Measurements from ENCODE around the gene PPP4R3A.

Gene PPP4R3A

DNA sequence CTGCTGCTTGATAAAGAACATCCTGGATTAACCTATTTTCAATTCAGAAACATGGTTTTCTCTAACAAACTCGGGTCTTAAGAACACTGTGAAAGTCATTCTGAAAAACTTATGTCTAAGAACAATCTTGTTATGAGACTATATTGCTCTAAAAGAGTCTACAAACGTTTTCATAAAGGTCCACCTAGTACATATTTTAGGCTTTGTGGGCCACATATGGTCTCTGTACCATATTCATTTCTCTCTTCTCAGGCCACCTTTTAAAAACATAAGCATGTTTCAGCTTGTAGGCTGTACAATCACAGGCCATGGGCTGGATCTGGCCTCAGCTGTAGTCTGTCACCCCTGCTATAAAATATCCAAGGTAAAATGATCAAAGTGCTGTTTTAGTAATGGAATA, 39.9 kb downstream of the PPP4R3A start (continued):
- TF ChIP-seq EGR2 (tag by site-specific recombination; IDR thresholded peaks at IDR 0.05; ENCODE audit: low read depth) = no peak
- TF ChIP-seq ZNF138 (tag by site-specific recombination; IDR thresholded peaks at IDR 0.05; ENCODE audit: borderline replicate concordance) = no peak
- TF ChIP-seq FEZF1 (tag by site-specific recombination; IDR thresholded peaks at IDR 0.05) = no peak
- TF ChIP-seq TCF7L2 (IDR thresholded peaks at IDR 0.05; ENCODE audit: borderline replicate concordance, low read depth, low read length) = no peak
- TF ChIP-seq, protein P1, sequence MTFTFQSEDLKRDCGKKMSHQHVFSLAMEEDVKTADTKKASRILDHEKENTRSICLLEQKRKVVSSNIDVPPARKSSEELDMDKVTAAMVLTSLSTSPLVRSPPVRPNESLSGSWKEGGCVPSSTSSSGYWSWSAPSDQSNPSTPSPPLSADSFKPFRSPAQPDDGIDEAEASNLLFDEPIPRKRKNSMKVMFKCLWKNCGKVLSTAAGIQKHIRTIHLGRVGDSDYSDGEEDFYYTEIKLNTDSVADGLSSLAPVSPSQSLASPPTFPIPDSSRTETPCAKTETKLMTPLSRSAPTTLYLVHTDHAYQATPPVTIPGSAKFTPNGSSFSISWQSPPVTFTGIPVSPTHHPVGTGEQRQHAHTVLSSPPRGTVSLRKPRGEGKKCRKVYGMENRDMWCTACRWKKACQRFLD (tag by site-specific recombination; IDR thresholded peaks at IDR 0.05) = no peak
- TF ChIP-seq ZNF623 (tag by site-specific recombination; IDR thresholded peaks at IDR 0.05) = no peak
- no peak for TF ChIP-seq ZNF561 (tag by site-specific recombination; IDR thresholded peaks at IDR 0.05; ENCODE audit: borderline replicate concordance)

DNA sequence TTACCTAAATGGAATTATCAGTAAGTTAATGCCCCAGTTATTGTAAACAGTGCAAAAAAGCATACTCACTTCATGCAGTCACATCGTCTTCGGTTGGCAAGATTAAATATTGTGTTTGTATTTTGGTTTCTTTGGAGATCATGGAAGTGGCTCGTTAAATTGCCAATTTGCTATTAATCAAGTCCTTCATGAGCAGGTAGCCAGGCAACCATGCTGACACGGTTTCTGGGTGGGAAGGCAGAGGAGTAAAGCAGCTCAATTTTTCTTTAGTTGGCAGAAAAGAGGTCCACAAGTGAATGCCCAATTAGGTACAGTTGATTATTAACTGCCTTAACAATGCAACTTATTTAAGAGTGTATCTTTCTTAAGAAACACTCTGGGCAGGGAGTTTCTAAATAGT, 43.9 kb downstream of the PPP4R3A start:
- POLR2A ChIA-PET = no interaction called here
- peaks cover 6% of the 10 kb centered on the region; the same call in 1 of the 2 replicates for H3K4me1 ChIP-seq (ENCODE audit: control insufficient read depth, insufficient read depth, low read length)
- H3K4me3 ChIP-seq (ENCODE audit: low read depth, low read length) = no peak overlapping the region
- no peak overlapping the region for H3K27ac ChIP-seq (ENCODE audit: extremely low read depth, low read depth, low read length)
- no peaks in the 10 kb centered on the region for H3K9me3 ChIP-seq (ENCODE audit: control insufficient read depth, insufficient read depth, low read depth, low read length)
- TF ChIP-seq ZNF776 (tag by site-specific recombination; IDR thresholded peaks at IDR 0.05; ENCODE audit: borderline replicate concordance) (no peak), ZNF76 (tag by site-specific recombination; IDR thresholded peaks at IDR 0.05; ENCODE audit: borderline replicate concordance, low read depth) (no peak), GLIS2 (tag by site-specific recombination; IDR thresholded peaks at IDR 0.05) (no peak), ZNF658 (tag by site-specific recombination; IDR thresholded peaks at IDR 0.05) (no peak), ZNF175 (tag by site-specific recombination; IDR thresholded peaks at IDR 0.05) (no peak), FEZF1 (tag by site-specific recombination; IDR thresholded peaks at IDR 0.05) (peak; percentile 27; the same call in 1 of the 2 replicates), ZFHX2 (tag by site-specific recombination; conservative IDR thresholded peaks at IDR 0.05) (no peak)
- TF ChIP-seq, protein P2, sequence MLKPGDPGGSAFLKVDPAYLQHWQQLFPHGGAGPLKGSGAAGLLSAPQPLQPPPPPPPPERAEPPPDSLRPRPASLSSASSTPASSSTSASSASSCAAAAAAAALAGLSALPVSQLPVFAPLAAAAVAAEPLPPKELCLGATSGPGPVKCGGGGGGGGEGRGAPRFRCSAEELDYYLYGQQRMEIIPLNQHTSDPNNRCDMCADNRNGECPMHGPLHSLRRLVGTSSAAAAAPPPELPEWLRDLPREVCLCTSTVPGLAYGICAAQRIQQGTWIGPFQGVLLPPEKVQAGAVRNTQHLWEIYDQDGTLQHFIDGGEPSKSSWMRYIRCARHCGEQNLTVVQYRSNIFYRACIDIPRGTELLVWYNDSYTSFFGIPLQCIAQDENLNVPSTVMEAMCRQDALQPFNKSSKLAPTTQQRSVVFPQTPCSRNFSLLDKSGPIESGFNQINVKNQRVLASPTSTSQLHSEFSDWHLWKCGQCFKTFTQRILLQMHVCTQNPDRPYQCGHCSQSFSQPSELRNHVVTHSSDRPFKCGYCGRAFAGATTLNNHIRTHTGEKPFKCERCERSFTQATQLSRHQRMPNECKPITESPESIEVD (tag by site-specific recombination; IDR thresholded peaks at IDR 0.05) = peak; percentile 58
- CTCF ChIA-PET = no interaction called here
- peaks cover 81 to 82% of the 10 kb centered on the region in 2 experiments for H3K36me3 ChIP-seq (ENCODE audit: control insufficient read depth in 2 of 2, insufficient read depth in 1 of 2, low read length in 2 of 2)

DNA sequence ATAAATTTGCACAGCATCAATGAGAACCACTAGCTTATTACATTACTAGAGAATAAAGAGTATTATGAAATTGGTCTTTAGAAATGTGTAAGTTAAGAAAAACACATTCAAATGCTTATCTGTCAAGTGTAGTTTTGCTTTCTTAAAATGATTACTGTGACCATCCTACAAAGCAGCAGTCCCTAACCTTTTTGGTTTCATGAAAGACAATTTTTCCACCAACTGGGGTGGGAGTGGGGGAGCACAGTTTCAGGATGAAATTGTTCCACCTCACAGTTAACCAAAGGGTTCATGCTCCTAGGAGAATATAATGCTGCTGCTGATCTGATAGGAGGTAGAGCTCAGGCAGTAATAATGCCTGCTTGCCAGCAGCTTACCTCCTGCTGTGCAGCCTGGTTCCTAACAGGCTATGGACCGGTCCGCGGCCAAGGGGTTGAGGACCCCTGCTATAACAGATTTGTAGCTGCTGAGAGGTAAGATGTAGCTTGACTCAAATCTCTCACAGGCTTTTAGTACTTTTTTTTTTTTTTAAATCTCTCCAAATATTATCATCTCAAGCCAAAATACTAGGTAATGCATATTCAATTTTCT, 45.4 kb downstream of the PPP4R3A start:
- no peak overlapping the region for H3K4me3 ChIP-seq (ENCODE audit: low read depth, low read length)
- ChIA-PET POLR2A (no interaction called here), CTCF (interaction anchor here (0.6 kb wide), 1 partner anchor 37 kb away, joined by 6 read pairs; no protein-coding TSS in a partner anchor)
- TF ChIP-seq ZNF292 (tag by site-specific recombination; IDR thresholded peaks at IDR 0.05; ENCODE audit: borderline replicate concordance, low read depth) (no peak), ZIC2 (tag by site-specific recombination; IDR thresholded peaks at IDR 0.05) (peak; percentile 51; the same call in 1 of the 2 replicates), ZNF202 (tag by site-specific recombination; IDR thresholded peaks at IDR 0.05; ENCODE audit: borderline replicate concordance) (no peak)
- no peak overlapping the region for H3K27ac ChIP-seq (ENCODE audit: extremely low read depth, low read depth, low read length)
- H3K36me3 ChIP-seq (ENCODE audit: control insufficient read depth in 2 of 2, insufficient read depth in 1 of 2, low read length in 2 of 2) = peaks cover 81 to 83% of the 10 kb centered on the region in 2 experiments
- no peaks in the 10 kb centered on the region for H3K9me3 ChIP-seq (ENCODE audit: control insufficient read depth, insufficient read depth, low read depth, low read length)
- H3K4me1 ChIP-seq (ENCODE audit: control insufficient read depth, insufficient read depth, low read length) = peaks cover 6% of the 10 kb centered on the region; the same call in 1 of the 2 replicates

DNA sequence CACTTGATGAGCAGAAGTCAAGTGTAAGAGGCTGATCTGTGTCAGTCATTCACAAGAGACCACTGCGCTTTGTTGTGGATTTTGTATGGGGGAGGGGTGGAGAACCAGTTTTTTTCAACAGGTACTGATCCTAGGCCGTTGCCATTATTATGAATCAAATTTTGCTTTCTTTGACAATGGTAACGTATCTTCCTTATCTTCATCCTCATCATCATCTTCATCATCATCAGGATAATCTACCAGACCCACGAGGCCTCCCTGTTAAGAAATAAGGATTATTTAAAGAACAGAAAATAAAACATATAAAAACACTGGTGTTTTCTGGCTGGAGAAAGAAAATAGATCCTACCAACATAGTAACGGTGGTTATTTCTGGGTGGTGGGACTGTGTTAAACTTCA, 51.5 kb downstream of the PPP4R3A start:
- POLR2A ChIA-PET = no interaction called here
- no peak overlapping the region for H3K27ac ChIP-seq (ENCODE audit: extremely low read depth, low read depth, low read length)
- peaks cover 79 to 84% of the 10 kb centered on the region in 2 experiments for H3K36me3 ChIP-seq (ENCODE audit: control insufficient read depth in 2 of 2, insufficient read depth in 1 of 2, low read length in 2 of 2)
- H3K4me1 ChIP-seq (ENCODE audit: control insufficient read depth, insufficient read depth, low read length) = no peaks in the 10 kb centered on the region
- CTCF ChIA-PET = no interaction called here
- TF ChIP-seq, protein P3, sequence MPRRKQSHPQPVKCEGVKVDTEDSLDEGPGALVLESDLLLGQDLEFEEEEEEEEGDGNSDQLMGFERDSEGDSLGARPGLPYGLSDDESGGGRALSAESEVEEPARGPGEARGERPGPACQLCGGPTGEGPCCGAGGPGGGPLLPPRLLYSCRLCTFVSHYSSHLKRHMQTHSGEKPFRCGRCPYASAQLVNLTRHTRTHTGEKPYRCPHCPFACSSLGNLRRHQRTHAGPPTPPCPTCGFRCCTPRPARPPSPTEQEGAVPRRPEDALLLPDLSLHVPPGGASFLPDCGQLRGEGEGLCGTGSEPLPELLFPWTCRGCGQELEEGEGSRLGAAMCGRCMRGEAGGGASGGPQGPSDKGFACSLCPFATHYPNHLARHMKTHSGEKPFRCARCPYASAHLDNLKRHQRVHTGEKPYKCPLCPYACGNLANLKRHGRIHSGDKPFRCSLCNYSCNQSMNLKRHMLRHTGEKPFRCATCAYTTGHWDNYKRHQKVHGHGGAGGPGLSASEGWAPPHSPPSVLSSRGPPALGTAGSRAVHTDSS (tag by site-specific recombination; IDR thresholded peaks at IDR 0.05) = peak; percentile 94
- TF ChIP-seq, protein P4, sequence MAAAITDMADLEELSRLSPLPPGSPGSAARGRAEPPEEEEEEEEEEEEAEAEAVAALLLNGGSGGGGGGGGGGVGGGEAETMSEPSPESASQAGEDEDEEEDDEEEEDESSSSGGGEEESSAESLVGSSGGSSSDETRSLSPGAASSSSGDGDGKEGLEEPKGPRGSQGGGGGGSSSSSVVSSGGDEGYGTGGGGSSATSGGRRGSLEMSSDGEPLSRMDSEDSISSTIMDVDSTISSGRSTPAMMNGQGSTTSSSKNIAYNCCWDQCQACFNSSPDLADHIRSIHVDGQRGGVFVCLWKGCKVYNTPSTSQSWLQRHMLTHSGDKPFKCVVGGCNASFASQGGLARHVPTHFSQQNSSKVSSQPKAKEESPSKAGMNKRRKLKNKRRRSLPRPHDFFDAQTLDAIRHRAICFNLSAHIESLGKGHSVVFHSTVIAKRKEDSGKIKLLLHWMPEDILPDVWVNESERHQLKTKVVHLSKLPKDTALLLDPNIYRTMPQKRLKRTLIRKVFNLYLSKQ (tag by site-specific recombination; IDR thresholded peaks at IDR 0.05; ENCODE audit: borderline replicate concordance) = no peak
- no peak overlapping the region for H3K4me3 ChIP-seq (ENCODE audit: low read depth, low read length)
- H3K9me3 ChIP-seq (ENCODE audit: control insufficient read depth, insufficient read depth, low read depth, low read length) = no peaks in the 10 kb centered on the region
